Stimulated activated CD4-positive, alpha-beta T cell treated with anti-CD3 and anti-CD28 coated beads, Interleukin-4, amount 100 ng/mL, for 4 hours (primary cell): Measurements from ENCODE around the gene PRXL2A.
"Not testable (repeated sequence)": the region's sequence is repeated elsewhere in the genome, so short reads cannot be mapped to it uniquely, and the experiment has no call there.

Experiments used
- DNase-seq, 2 experiments: peaks; one replicate each; pipeline ENCODE4 v3.0.0-alpha.2; 2020

Gene PRXL2A

GRCh38 chr10:80477813-80478212 is 69.5 kb downstream of the PRXL2A start:
- no peak for DNase-seq

- DNase-seq, result not testable (repeated sequence)
Measured at GRCh38 chr10:80480373-80480772, 72.0 kb downstream of the PRXL2A start.

GRCh38 chr10:80480852-80481251 is 72.5 kb downstream of the PRXL2A start:
- DNase-seq, result no peak

GRCh38 chr10:80484243-80484642 is 75.9 kb downstream of the PRXL2A start:
- DNase-seq, result no peak

- no peak for DNase-seq
Measured at GRCh38 chr10:80484676-80485075, 76.3 kb downstream of the PRXL2A start.

GRCh38 chr10:80485076-80485945 is 77.0 kb downstream of the PRXL2A start:
- DNase-seq, result no peak

- no peak for DNase-seq
Measured at GRCh38 chr10:80485946-80486764, 77.8 kb downstream of the PRXL2A start.
